HG02571 (cell line): ENCODE measurements around the gene LRBA.

Experiments
- ATAC-seq: cut with Tn5 transposase; IDR thresholded peaks from one replicate; pipeline ENCODE4 v1.9.1; 2021; ENCODE audit warnings: mild to moderate bottlenecking, moderate library complexity; ENCODE audit not compliant: unreplicated experiment

Gene LRBA

GRCh38 chr4:150342945-150343344, 672.1 kb downstream of the LRBA start:
- no peak for ATAC-seq

GRCh38 chr4:150337734-150338133, 677.4 kb downstream of the LRBA start:
- no peak for ATAC-seq

- ATAC-seq = no peak
Measured at GRCh38 chr4:150336676-150337412, 678.2 kb downstream of the LRBA start.

GRCh38 chr4:150332961-150333360, 682.1 kb downstream of the LRBA start:
- no peak for ATAC-seq

GRCh38 chr4:150332086-150332485, 683.0 kb downstream of the LRBA start:
- ATAC-seq = no peak

- ATAC-seq = no peak
Measured at GRCh38 chr4:150329373-150329772, 685.7 kb downstream of the LRBA start.

- ATAC-seq = no peak
Measured at GRCh38 chr4:150328496-150328895, 686.6 kb downstream of the LRBA start.

GRCh38 chr4:150327262-150327780, 687.8 kb downstream of the LRBA start:
- no peak for ATAC-seq

- ATAC-seq = no peak
Measured at GRCh38 chr4:150325872-150326271, 689.2 kb downstream of the LRBA start.

GRCh38 chr4:150323406-150324325, 691.4 kb downstream of the LRBA start:
- ATAC-seq = no peak

GRCh38 chr4:150322646-150323045, 692.4 kb downstream of the LRBA start:
- ATAC-seq = no peak

GRCh38 chr4:150321113-150321512, 694.0 kb downstream of the LRBA start:
- ATAC-seq = no peak

- no peak for ATAC-seq
Measured at GRCh38 chr4:150318971-150319370, 696.1 kb downstream of the LRBA start.

GRCh38 chr4:150318527-150318926, 696.6 kb downstream of the LRBA start:
- ATAC-seq = no peak

GRCh38 chr4:150316332-150317205, 698.5 kb downstream of the LRBA start:
- no peak for ATAC-seq

GRCh38 chr4:150315691-150316090, 699.4 kb downstream of the LRBA start:
- ATAC-seq = no peak

- no peak for ATAC-seq
Measured at GRCh38 chr4:150315175-150315574, 699.9 kb downstream of the LRBA start.

- ATAC-seq = no peak
Measured at GRCh38 chr4:150314031-150314430, 701.1 kb downstream of the LRBA start.

- ATAC-seq = no peak
Measured at GRCh38 chr4:150310159-150310895, 704.8 kb downstream of the LRBA start.

GRCh38 chr4:150308824-150309472, 706.1 kb downstream of the LRBA start:
- no peak for ATAC-seq
